NCI-H446 (cell line): ENCODE results near the gene BCHE.

Experiments used
- DNase-seq, 2 experiments: peaks; one replicate each; lab custom pipeline; 2025; lab: John Stamatoyannopoulos, UW

BCHE gene

GRCh38 chr3:165837058-165837525 lies at the start of gene BCHE:
Gene BCHE, minus strand, starts transcription at chr3:165837423. Its CDS starts 6,390 bp downstream, at chr3:165831033.
- DNase-seq, result peak; percentile 75 to 89

- no peak for DNase-seq
These were observed 48.5 kb upstream of the BCHE start for GRCh38 chr3:165885558-165886270.

- DNase-seq, result no peak
These were observed 47.3 kb upstream of the BCHE start for GRCh38 chr3:165884518-165884917.

- no peak for DNase-seq
These were observed 46.7 kb upstream of the BCHE start for GRCh38 chr3:165883863-165884478.

GRCh38 chr3:165883117-165883516 lies 45.9 kb upstream of the BCHE start:
- DNase-seq, result no peak

GRCh38 chr3:165875644-165876043 lies 38.4 kb upstream of the BCHE start:
- no peak for DNase-seq

GRCh38 chr3:165874663-165875489 lies 37.7 kb upstream of the BCHE start:
- DNase-seq, result no peak

GRCh38 chr3:165868088-165868487 lies 30.9 kb upstream of the BCHE start:
- no peak for DNase-seq

- DNase-seq, result peak; percentile 45 to 89
These were observed 21.8 kb upstream of the BCHE start for GRCh38 chr3:165859061-165859460.

GRCh38 chr3:165855581-165855980 lies 18.4 kb upstream of the BCHE start:
- DNase-seq, result peak; percentile 35 to 93

GRCh38 chr3:165854696-165855095 lies 17.5 kb upstream of the BCHE start:
- peak; percentile 29 to 69 for DNase-seq

GRCh38 chr3:165852711-165853110 lies 15.5 kb upstream of the BCHE start:
- DNase-seq, result peak in 1 of 2 experiments; percentile 58

- DNase-seq, result peak in 1 of 2 experiments; percentile 43
These were observed 15.0 kb upstream of the BCHE start for GRCh38 chr3:165852191-165852590.

GRCh38 chr3:165846056-165846455 lies 8.8 kb upstream of the BCHE start:
- peak in 1 of 2 experiments; percentile 49 for DNase-seq

- no peak for DNase-seq
These were observed 2.3 kb upstream of the BCHE start for GRCh38 chr3:165839296-165840076.

- DNase-seq, result no peak
These were observed 578 bp upstream of the BCHE start for GRCh38 chr3:165837801-165838200.

- no peak for DNase-seq
These were observed 1.8 kb downstream of the BCHE start for GRCh38 chr3:165835431-165835830.

GRCh38 chr3:165830746-165831145 lies 6.5 kb downstream of the BCHE start:
- no peak for DNase-seq

- DNase-seq, result no peak
These were observed 9.3 kb downstream of the BCHE start for GRCh38 chr3:165827883-165828282.

- no peak for DNase-seq
These were observed 10.0 kb downstream of the BCHE start for GRCh38 chr3:165827233-165827632.

GRCh38 chr3:165820671-165821123 lies 16.5 kb downstream of the BCHE start:
- DNase-seq, result no peak
